NT2/D1 (cell line): ENCODE results near the gene NDUFB11.

Experiments
- SUZ12 ChIP-seq: IDR thresholded peaks from 2 replicates; pipeline ENCODE4 v1.6.1; 2011; ENCODE audit not compliant: insufficient read length, insufficient read depth; ENCODE audit errors: extremely low read depth
- ZNF274 ChIP-seq: IDR thresholded peaks from 2 replicates; pipeline ENCODE4 v1.6.1; 2011; ENCODE audit warnings: mild to moderate bottlenecking, low read depth, low read length

DNA sequence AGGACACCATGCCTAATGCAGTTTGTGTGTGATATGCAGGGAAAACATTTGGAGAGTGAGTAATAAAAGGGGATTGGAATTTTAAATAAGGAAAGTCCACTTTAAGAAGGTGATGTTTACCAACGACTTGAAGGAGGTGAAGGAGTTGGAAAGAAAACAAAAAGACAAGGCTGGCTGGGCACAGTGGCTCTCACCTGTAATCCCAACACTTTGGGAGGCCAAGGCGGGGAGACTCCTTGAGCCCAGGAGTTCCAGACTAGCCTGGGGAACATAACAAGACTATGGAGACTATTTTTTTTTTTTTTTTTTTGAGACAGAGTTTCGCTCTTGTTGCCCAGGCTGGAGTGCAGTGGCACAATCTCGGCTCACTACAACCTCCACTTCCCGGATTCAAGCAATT lies 11.0 kb downstream of the NDUFB11 start:
- no peak for TF ChIP-seq ZNF274
- TF ChIP-seq SUZ12: no peak
